Measurements from ENCODE around the gene ACYP2.

GRCh38 chr2:54097124-54097523 is 18.3 kb upstream of the ACYP2 start:
- TF ChIP-seq CTCF (conservative IDR thresholded peaks at IDR 0.05) (no peak), ZFX (IDR thresholded peaks at IDR 0.05) (no peak)

All from C4-2B (cell line).